Measurements from ENCODE around the gene NTNG1. TPM values are rescaled to one million over a fixed set of nuclear protein-coding genes. Genes with fewer than 3 reads are reported as not detected.

NTNG1 gene
- total and polyA plus RNA-seq, 2 of the 4 experiments (the other 2 are of a cell fraction): 1.2 to 2.3 TPM

DNA sequence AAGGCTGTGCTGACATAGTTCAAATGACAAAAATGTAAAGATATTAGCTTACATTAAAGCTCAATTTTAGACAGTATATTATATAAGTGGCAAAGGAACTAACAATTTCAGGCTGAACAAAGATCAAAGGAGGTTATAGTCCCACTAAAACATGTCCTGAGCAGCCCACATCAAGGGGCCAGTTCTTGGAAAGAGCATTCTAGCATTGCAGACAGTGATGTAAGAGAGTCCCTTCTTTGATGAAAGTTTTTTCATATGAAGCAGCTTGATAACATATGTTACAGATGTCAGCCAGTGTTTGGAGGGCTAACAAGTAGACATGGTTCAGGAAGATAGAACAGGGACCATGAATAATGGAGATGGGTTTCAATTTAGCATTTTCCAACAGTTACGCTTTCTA lies 301.7 kb downstream of the NTNG1 start:
- no peak overlapping the region for H3K4me3 ChIP-seq (ENCODE audit: insufficient read depth, low read depth, low read length)
- ChIA-PET POLR2A (ENCODE audit: unreplicated experiment) (no interaction called here), CTCF (no interaction called here)
- no peak overlapping the region for H3K4ac ChIP-seq (ENCODE audit: low read depth, low read length)
- H3K36me3 ChIP-seq (ENCODE audit: control insufficient read depth, insufficient read depth, low read length): no peaks in the 10 kb centered on the region
- no peak for ATAC-seq (ENCODE audit: low read depth)
- H3K9me3 ChIP-seq (ENCODE audit: control insufficient read depth, insufficient read depth, low read length): no peaks in the 10 kb centered on the region
- H3K79me1 ChIP-seq (ENCODE audit: low read depth in 1 of 2, low read length in 2 of 2): no peaks in the 10 kb centered on the region
- H3K56ac ChIP-seq (ENCODE audit: extremely low read depth, insufficient read depth, low read length): no peak overlapping the region
- dilution Hi-C loops (cut with HindIII; ENCODE audit: low sequenced_read_pairs, unreplicated experiment) (no loop called here), in situ Hi-C loops (cut with MboI; ENCODE audit: low sequenced_read_pairs) (no loop called here), intact Hi-C loops (cut with micrococcal nuclease) (no loop called here)
- BruUV-seq (replicated peaks): no TSS peak
- H3K18ac ChIP-seq (ENCODE audit: low read depth, low read length): no peak overlapping the region
- H2BK20ac ChIP-seq (ENCODE audit: low read depth, low read length): no peak overlapping the region
- H3K9ac ChIP-seq (ENCODE audit: low read depth, low read length): no peak overlapping the region
- WGBS, 2 experiments (ENCODE audit: extremely low coverage in 2 of 2, insufficient read length in 1 of 2): no CpG with 5 or more reads among the region's 1 CpG
- H2BK120ac ChIP-seq (ENCODE audit: low read depth, low read length): no peak overlapping the region
- H4K8ac ChIP-seq (ENCODE audit: low read depth in 2 of 2, low read length in 2 of 2): no peak overlapping the region
- TF ChIP-seq, protein P1, sequence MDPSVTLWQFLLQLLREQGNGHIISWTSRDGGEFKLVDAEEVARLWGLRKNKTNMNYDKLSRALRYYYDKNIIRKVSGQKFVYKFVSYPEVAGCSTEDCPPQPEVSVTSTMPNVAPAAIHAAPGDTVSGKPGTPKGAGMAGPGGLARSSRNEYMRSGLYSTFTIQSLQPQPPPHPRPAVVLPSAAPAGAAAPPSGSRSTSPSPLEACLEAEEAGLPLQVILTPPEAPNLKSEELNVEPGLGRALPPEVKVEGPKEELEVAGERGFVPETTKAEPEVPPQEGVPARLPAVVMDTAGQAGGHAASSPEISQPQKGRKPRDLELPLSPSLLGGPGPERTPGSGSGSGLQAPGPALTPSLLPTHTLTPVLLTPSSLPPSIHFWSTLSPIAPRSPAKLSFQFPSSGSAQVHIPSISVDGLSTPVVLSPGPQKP (IDR thresholded peaks at IDR 0.05; ENCODE audit: borderline replicate concordance, low read depth, low read length): no peak
- TF ChIP-seq RFX5 (IDR thresholded peaks at IDR 0.05; ENCODE audit: low read depth, low read length) (no peak), FOS (IDR thresholded peaks at IDR 0.05; ENCODE audit: low read depth, low read length) (no peak), RCOR1 (IDR thresholded peaks at IDR 0.05; ENCODE audit: insufficient replicate concordance, low read length) (no peak)
- no peak overlapping the region for H2AFZ ChIP-seq (replicated peaks; ENCODE audit: low read length, poor library complexity)
- H2AK9ac ChIP-seq (replicated peaks; ENCODE audit: low read depth, low read length, poor library complexity): no peak overlapping the region
- no peak overlapping the region for H2BK15ac ChIP-seq (ENCODE audit: low read depth, low read length)
- H3K23ac ChIP-seq (ENCODE audit: low read depth, low read length): no peak overlapping the region
- H2AK5ac ChIP-seq (ENCODE audit: low read depth, low read length): no peak overlapping the region
- H2BK5ac ChIP-seq (ENCODE audit: low read depth, low read length, poor library complexity, severe bottlenecking): no peak overlapping the region
- H3K27me3 ChIP-seq (ENCODE audit: control insufficient read depth, insufficient read depth, low read length): no peaks in the 10 kb centered on the region
- no peaks in the 10 kb centered on the region for H3K4me1 ChIP-seq (ENCODE audit: control insufficient read depth, insufficient read depth, low read length)
- H3K9me1 ChIP-seq (ENCODE audit: insufficient read depth, low read length): no peaks in the 10 kb centered on the region
- no peak overlapping the region for H3K27ac ChIP-seq (ENCODE audit: insufficient read depth, low read length)
- no peak overlapping the region for H4K91ac ChIP-seq (ENCODE audit: insufficient read depth, low read depth, low read length)
- no peak overlapping the region for H3K14ac ChIP-seq (replicated peaks; ENCODE audit: low read depth, low read length)
- DNase-seq: no peak
- H4K5ac ChIP-seq (ENCODE audit: low read depth, low read length): no peak overlapping the region
- H4K20me1 ChIP-seq (ENCODE audit: insufficient read depth, low read length): no peaks in the 10 kb centered on the region
- H3K4me2 ChIP-seq (ENCODE audit: low read depth, low read length): no peak overlapping the region

Data from IMR-90 (cell line).